Measurements from ENCODE around the gene ATP13A5. TPM values are rescaled to one million over a fixed set of nuclear protein-coding genes. Genes with fewer than 3 reads are reported as not detected.

The ATP13A5 gene, protein sequence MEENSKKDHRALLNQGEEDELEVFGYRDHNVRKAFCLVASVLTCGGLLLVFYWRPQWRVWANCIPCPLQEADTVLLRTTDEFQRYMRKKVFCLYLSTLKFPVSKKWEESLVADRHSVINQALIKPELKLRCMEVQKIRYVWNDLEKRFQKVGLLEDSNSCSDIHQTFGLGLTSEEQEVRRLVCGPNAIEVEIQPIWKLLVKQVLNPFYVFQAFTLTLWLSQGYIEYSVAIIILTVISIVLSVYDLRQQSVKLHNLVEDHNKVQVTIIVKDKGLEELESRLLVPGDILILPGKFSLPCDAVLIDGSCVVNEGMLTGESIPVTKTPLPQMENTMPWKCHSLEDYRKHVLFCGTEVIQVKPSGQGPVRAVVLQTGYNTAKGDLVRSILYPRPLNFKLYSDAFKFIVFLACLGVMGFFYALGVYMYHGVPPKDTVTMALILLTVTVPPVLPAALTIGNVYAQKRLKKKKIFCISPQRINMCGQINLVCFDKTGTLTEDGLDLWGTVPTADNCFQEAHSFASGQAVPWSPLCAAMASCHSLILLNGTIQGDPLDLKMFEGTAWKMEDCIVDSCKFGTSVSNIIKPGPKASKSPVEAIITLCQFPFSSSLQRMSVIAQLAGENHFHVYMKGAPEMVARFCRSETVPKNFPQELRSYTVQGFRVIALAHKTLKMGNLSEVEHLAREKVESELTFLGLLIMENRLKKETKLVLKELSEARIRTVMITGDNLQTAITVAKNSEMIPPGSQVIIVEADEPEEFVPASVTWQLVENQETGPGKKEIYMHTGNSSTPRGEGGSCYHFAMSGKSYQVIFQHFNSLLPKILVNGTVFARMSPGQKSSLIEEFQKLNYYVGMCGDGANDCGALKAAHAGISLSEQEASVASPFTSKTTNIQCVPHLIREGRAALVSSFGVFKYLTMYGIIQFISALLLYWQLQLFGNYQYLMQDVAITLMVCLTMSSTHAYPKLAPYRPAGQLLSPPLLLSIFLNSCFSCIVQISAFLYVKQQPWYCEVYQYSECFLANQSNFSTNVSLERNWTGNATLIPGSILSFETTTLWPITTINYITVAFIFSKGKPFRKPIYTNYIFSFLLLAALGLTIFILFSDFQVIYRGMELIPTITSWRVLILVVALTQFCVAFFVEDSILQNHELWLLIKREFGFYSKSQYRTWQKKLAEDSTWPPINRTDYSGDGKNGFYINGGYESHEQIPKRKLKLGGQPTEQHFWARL
- total RNA-seq, result not detected in 2 replicates

DNA sequence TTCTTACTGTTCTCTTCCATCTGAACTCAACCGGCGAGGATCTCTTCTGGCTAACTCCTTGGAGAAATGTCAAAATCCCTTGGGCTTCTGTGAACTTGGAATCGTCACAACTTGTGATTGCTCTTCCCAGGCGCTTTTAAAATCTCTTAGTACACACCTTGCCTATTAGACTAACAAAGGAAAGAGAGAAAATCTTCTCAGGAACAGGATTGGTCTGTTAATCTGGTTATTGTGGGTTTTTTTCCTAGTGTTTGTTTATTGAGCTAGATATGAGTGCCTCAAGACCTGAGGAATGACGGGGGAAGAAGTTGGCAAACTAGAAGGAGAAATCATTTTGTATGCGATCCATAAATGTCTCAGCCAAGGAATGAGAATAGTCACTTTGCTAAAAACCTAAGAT is at the start of gene ATP13A5:
ATP13A5 (minus strand) TSS at position 48 of the 400 bp plus-strand sequence; CDS start at position 20, 28 bp downstream.

DNA sequence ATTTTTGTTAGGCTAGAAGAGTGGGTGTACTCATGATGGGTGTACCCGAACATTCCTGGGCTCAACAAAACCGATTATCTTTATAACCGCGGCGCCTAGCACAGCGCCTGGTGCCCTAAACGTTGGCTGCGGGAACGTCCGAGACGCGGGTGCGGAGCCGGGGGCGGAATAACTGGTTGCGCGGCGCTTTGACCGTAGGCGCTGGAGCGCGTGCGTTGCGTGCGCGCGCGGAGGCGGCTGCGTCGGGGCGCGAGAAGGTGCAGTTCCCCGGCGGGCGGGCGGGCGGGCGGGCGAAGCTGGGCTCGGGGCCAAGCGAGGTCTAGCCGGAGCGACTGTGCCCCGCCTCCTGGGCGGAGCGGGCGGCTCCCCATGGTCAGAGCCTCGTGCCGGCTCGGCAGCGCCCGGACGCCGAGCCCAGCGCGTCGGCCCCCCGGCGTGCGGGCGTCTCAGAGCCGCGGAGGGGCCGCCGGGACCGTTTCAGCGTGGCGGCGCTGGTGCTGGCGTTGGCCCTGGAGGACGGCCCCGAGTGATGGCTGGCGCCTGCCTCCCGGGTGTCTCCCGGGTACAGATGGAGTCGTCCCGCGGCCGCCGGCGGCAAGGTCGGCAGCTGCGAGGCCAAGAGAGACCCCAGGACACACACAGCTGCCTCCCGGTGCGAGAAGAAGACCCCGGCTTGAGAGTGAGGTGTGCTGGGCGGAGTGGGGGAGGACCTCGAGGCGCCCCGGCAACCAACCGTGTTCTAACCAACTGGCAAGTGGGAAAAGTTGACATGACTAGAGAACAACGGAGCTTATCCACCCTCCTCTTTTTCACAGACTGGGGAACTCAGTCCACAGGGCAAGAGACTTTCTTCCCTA is 137.5 kb downstream of the ATP13A5 start, which contains the start of gene PLAAT1:
PLAAT1 (plus strand) TSS at position 373 of the 857 bp plus-strand sequence. CDS start 14,429 bp downstream, outside the sequence.

Other genes with a start within 250 kb of the ATP13A5 start
- gene PLAAT1, start 137.5 kb downstream of the ATP13A5 start, total RNA-seq, result not detected in 2 replicates
- 2.4 and 5.4 TPM in 2 replicates for gene ATP13A4, start 176.1 kb upstream of the ATP13A5 start, total RNA-seq
- gene OPA1, start 214.5 kb upstream of the ATP13A5 start, total RNA-seq, result 46.7 and 54.0 TPM in 2 replicates